ENCODE data around the gene UBXN2A. TPM values are rescaled to one million over a fixed set of nuclear protein-coding genes. Genes with fewer than 3 reads are reported as not detected.

UBXN2A gene
- total RNA-seq, 1 experiment from 2014 or later, result 19.7 TPM

DNA sequence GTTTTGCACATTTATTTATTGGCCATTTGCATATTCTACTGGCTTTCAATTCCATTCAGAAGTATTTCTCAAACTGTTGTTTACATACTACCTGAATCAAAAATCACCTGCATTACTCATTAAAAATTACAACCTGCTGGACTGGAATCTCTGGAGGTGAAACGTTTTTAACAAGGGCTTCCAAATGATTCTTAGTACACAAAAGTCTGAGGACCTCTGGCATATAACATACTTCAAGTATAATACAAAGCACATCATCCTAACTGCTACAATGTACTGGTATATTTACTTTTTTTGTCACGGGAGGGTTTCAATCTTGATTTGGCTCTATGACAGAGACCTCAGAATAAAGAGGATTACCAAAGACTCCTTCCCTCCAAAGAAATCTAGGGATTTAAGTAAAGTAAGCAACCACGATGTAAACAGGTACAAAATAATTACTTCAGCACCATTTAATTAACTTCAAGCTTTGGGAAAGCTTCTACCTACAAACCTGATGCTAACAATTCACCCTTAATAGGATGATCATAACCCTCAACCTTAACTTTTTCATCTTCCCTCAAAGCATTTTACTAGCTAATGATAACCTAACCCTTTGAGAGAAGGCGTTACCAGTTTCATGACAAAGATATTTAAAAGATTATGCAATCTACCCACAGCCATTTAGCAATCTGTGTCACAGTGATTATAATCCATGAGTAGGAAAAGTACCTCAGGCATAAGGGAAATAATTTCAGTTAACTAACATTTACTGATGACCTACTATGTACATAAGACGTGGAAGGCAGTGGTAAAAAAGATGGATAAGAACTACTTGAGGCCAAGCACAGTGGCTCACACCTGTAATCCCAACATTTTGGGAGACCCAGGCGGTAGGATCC is 38.1 kb upstream of the UBXN2A start:
- H4K5ac ChIP-seq (ENCODE audit: insufficient read length, low read depth, low read length), result no peak overlapping the region
- no peaks in the 10 kb centered on the region for H3K4me1 ChIP-seq (ENCODE audit: insufficient read depth, low read length)
- DNase-seq, result no peak
- no peak overlapping the region for H4K8ac ChIP-seq (replicated peaks; ENCODE audit: insufficient read length, low read depth, low read length)
- no peaks in the 10 kb centered on the region; the same call in 1 of the 2 replicates for H3K79me2 ChIP-seq (ENCODE audit: insufficient read depth, low read length)
- Mint-ChIP-seq H3K9me3 (peaks cover 4 to 5% of the 10 kb centered on the region in 2 experiments; a peak in 3 of 5 replicates), H3K4me3 (no peak overlapping the region), H3K36me3 (ENCODE audit: insufficient read depth in 1 of 3, low read depth in 3 of 3) (peaks cover 0 to 5% (median 4%) of the 10 kb centered on the region in 3 experiments; a peak in 4 of 7 replicates), H3K4me1 (peaks cover 9 to 10% of the 10 kb centered on the region in 2 experiments; a peak in 2 of 4 replicates), H3K27me3 (ENCODE audit: low read depth) (no peaks in the 10 kb centered on the region), H3K27ac (no peak overlapping the region)
- WGBS (ENCODE audit: extremely low coverage, insufficient read length, low lambda C conversion rate), result no CpG with 5 or more reads among the region's 6 CpGs
- H2BK120ac ChIP-seq (ENCODE audit: low read depth, low read length, poor library complexity, severe bottlenecking), result no peak overlapping the region
- H3K23ac ChIP-seq (ENCODE audit: insufficient read length, low read depth, low read length), result no peak overlapping the region
- H2BK20ac ChIP-seq (ENCODE audit: low read depth, low read length, poor library complexity, severe bottlenecking), result no peak overlapping the region
- no peak overlapping the region for H2BK15ac ChIP-seq (ENCODE audit: low read depth, low read length)
- no peak overlapping the region for H3K4me2 ChIP-seq (ENCODE audit: insufficient read depth, insufficient read length, low read length)
- no peak overlapping the region for H2BK12ac ChIP-seq (ENCODE audit: insufficient read length, low read depth, low read length)
- no peak overlapping the region for H4K91ac ChIP-seq (ENCODE audit: insufficient read length, low read depth, low read length)
- H3K79me1 ChIP-seq (ENCODE audit: insufficient read depth, low read depth, low read length, poor library complexity, severe bottlenecking), result no peaks in the 10 kb centered on the region
- no peak overlapping the region for H3K4ac ChIP-seq (ENCODE audit: low read depth, low read length)
- no peak overlapping the region for H3T11ph ChIP-seq (ENCODE audit: low read length)
- no peak overlapping the region for H2BK5ac ChIP-seq (ENCODE audit: insufficient read length, low read length)
- H2AK5ac ChIP-seq (ENCODE audit: insufficient read length, low read length), result no peak overlapping the region
- H3K14ac ChIP-seq (ENCODE audit: insufficient read depth, low read length), result no peak overlapping the region
- H4K20me1 ChIP-seq (ENCODE audit: control insufficient read depth, insufficient read depth, insufficient read length), result no peaks in the 10 kb centered on the region
- H3K27me3 ChIP-seq (ENCODE audit: insufficient read depth, low read length), result no peaks in the 10 kb centered on the region
- H3K9ac ChIP-seq (ENCODE audit: extremely low read depth, insufficient read length, low read length), result no peak overlapping the region
- H3K23me2 ChIP-seq (ENCODE audit: insufficient read length, low read depth, low read length, poor library complexity, severe bottlenecking), result no peaks in the 10 kb centered on the region
- no peak overlapping the region for H3K56ac ChIP-seq (ENCODE audit: insufficient read length, low read depth, low read length)
- TF ChIP-seq, protein P1, sequence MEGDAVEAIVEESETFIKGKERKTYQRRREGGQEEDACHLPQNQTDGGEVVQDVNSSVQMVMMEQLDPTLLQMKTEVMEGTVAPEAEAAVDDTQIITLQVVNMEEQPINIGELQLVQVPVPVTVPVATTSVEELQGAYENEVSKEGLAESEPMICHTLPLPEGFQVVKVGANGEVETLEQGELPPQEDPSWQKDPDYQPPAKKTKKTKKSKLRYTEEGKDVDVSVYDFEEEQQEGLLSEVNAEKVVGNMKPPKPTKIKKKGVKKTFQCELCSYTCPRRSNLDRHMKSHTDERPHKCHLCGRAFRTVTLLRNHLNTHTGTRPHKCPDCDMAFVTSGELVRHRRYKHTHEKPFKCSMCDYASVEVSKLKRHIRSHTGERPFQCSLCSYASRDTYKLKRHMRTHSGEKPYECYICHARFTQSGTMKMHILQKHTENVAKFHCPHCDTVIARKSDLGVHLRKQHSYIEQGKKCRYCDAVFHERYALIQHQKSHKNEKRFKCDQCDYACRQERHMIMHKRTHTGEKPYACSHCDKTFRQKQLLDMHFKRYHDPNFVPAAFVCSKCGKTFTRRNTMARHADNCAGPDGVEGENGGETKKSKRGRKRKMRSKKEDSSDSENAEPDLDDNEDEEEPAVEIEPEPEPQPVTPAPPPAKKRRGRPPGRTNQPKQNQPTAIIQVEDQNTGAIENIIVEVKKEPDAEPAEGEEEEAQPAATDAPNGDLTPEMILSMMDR (conservative IDR thresholded peaks at IDR 0.05), result no peak
- H3K9me3 ChIP-seq (ENCODE audit: control insufficient read depth, low read depth, low read length), result no peaks in the 10 kb centered on the region
- H3K18ac ChIP-seq (ENCODE audit: insufficient read length, low read depth, low read length), result no peak overlapping the region
- no peak overlapping the region for H3K27ac ChIP-seq (ENCODE audit: insufficient read length, low read depth, low read length)
- no peak overlapping the region for H2AFZ ChIP-seq (ENCODE audit: low read length)
